ENCODE data around the gene VAV2.

The VAV2 gene

DNA sequence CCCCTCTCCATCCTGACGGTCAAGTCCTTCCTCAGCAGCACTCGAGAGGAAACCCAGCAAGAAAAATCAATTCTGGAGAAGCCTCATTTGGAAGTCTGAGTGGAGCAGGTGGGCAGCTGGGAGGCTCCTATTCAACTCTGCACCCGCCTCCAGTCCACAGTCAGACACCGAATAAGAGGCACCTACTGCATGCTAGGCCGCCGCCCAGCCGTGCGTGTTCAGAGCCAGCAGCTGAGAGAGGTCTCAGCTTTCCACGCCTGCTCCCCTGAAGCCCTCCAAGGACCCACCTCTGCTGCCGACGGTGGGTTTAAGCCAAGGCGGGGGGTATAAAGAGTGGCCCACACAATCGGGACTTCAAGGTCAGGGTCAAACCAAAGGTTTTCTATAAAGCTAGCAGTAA lies 41.9 kb downstream of the VAV2 start:
- no peak for DNase-seq

DNA sequence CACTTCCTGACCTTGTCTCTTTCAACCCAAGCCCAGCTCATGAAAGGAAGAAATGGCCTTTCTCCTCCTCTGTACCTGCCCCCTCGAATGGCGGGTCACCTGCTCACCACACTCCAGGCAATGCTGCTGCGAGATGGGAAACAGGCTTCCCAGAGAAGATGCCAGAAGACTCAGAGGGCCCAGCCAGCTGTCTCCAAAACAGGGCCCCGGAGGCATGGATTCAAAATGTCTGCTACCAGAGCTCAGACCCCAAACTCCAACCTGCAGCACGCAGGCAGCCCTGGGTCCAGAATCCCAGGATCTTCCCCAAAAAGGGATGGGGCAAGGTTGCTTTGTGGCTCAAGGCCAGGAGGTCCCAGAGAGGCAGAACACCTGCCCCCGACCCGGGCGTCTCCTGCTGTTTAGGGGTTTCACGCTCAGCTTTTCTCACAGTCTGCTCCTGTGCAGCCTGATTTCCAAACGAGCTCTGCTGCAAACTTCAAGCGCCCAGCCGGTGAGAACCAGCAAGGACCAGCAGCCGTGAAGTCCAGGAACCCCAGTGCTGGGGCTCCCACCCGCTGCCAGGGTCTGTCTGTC lies 42.5 kb downstream of the VAV2 start:
- DNase-seq, result no peak

DNA sequence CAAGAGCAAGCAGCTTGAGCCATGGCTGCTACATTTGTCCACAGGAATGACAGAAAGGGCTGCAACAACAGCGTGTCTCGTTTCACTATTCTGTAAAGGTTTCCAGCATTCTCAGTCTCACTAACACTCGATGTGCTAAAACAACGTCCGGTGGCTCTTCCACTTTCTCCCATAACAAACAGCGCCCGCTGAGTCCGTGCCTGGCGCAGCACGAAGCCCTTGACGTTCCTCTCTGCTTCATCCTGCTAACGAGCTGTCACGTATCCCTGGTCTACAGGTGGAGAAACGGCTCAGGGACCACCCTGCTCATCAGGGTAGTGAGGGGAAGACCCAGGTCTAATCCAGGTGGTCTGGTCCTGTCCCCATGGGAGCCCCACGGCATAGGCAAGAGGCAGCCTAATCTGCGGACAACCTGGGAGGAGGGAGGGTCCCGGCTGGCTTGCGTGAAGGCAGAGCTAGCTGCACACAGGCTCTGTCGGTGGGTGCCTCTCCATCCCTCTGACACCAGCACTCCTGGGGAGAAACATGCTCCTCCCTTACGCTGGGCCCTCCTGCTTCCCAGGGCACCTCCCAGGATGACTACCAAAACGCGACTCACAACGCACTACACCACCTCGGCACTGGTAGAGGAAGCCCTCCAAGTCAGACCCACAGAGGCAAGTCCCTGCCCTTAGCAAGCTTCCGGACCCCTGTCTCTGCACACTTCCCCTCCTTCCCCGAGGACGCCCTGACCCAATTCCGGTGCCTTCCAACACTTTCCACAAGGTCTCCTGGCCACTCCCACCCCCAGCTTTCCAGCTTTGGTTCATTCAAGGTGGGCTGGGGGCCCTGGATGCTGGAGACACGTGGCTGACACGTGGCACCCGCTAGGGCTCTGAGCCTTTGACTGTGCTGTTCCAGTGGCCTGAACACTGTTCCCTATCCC lies 43.3 kb downstream of the VAV2 start:
- DNase-seq, result no peak

DNA sequence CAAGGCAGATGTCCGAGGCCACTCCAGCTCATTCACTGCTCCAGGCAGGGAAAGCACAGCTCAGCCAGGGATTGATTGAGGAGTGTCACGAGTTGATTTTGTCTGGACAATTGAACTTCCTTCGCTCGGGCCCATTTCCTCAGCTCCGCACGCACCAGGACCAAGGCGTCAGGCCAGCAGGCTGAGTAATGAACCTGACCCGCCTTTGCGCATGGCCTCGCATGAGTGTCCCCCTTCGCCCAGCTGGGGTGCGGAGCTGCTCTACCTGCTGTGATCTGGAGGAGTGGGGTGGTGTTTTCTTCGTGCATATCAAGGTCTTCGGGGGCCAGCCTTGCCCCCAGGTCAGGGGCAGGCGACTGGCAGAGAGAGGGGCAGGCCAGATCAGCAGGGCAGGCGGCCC lies 44.0 kb downstream of the VAV2 start:
- DNase-seq, result no peak

DNA sequence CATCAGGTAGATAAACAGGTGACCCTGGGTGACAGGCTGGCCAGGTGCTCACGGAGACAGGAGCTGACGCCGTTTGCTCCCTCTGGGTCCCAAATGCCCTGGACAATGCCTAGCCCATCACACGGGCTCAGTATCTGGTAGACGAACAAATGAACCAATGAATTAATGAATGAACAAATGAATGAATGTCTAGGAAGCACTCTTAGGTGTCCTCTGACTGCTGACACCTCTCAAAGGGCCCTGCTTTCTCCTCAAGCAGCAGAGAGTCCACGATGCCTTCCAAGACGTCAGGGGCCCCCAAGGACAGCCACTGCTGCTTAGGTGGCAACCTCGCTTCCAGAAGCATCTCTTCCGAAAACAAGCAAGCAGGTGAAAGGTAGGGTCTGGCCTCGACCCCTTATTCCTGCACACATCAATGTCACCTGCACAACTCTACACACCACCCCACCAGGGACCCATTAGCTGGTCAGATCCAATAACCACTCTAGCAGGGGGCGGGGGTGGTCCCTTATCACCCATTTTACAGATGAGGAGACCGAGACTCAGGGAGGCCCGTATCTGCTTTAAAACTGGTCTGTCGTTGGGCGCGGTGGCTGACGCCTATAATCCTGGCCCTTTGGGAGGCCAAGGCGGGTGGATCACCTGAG lies 45.2 kb downstream of the VAV2 start:
- DNase-seq, result no peak

DNA sequence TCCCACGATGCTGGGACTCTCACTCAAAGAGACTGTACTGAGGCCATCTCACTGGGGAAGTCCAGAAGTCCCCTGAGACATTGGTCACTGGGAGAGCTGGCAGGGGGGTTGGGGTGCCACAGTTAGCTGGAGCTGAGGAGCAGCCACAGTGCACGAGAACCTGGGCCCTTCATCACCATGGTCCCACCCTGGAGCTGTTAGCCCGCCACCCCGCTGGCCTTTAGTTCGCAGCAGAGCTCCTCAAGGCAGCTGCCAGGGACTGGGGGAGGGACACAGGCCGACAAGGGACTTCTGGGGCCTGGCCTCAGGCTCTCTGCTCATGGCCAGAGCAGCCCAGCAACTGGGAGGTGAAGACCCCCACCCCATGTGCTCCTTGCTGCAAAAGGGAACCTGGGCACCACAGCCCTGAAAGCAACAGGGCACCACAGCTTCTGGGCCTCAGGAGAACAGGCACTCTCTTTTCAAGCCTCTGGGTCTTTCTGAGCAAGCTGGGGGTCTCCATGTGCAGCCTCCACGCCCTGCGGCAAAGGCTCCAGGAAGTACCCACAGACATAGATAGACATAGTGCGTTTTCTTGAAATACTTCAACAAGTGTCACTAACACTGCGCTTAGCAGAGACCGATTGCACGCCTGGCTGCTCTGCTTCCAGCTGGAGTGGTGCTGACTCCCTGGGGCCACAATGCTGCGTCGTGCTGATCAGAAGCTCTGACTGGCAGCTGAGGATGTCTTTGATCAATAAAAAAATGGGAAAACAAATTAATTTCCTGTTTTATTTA lies 46.0 kb downstream of the VAV2 start:
- no peak for DNase-seq

DNA sequence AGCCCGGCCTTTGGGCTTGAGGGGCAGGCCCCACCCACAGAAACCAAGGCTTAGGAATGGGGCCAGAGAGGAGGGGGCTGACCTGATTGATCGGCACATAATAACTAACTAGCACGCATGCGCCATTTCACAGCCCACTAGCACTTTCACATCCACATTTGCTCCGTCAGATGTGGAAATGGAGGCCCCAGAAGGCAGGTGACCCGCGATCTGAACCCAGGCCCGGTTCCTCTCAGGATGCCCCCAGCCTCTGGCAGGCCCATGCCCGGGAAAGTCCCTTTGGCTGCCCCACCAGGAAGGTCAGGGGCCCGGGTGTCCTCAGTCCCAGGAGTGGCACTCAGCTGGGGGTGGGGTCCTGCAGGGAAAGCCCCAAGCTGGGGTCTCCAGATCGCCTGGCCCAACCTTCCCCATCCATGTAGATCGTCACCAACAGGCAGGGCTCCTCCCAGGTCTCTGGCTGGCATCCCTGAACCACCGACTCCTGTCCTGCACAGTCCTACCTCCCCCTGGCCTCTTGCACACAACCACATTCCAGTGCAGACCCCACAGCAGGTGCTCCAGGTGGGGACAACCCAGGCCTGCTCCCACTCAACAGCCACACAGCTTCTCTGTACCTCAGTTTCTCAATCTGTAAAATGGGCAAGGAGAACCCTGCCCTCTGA lies 46.7 kb downstream of the VAV2 start:
- no peak for DNase-seq

DNA sequence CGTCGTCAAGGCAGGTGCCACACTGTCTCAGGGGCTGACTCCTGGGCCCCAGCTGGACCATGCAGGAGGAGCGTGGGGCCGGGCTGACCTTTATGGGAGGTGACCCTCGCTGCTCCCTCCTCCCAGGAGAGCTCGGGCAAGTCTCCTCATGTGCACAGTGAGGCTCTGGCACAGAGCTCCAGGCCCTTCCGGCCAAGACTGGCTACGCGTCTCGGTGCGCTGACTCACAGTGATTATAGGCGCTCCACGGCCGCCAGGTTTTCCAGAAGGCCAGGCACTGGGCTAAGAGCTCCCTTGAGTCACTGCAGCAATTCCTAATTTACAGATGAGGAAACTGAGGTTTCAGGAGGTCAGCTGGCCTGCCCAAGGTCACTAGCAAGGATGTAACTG lies 47.4 kb downstream of the VAV2 start:
- DNase-seq, result no peak

DNA sequence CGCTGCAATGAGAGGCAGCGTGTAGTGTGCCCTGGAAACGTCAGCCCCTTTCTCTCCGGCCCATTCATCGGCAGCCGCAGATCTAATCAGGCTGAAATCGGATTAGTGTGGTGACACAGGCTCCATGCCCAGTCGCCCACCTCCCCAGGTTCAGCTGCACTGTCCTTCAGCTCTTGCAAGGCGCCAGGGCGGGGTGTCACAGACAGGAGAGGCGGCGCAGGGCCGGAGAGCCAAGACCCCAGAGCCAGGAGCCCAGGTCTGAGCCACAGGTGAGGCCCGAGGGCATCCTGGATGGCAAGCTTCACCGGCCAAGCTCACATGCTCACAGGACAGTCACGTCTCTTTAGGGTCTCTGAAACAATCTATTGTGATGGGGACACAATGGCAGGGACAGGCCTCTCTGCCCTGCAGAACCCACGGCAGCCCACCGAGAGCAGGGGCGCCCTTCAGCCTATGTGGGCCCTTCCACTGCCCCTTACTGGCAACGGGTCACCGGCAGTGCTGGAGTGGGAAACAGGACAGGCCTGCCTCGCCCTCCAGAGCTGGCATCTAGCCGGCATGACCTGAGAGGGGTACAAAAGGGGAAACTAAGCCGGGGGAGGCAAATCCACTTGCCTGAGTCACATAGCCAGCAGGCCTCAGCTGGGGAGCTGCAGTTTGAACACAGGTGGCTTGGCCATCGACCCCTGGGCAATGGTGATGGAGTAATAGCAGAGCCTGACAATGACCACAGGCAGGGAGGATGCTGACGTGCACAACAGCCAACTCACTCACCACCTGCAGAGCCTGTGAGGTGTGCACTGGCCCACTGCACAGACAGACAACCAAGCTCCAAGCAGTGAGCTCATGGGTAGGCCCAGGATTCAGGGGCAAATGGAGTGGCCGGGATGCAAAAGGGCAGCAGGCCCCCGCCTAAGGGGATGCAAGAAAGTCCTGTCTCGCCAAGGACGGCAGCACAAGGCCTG lies 48.1 kb downstream of the VAV2 start:
- no peak for DNase-seq

DNA sequence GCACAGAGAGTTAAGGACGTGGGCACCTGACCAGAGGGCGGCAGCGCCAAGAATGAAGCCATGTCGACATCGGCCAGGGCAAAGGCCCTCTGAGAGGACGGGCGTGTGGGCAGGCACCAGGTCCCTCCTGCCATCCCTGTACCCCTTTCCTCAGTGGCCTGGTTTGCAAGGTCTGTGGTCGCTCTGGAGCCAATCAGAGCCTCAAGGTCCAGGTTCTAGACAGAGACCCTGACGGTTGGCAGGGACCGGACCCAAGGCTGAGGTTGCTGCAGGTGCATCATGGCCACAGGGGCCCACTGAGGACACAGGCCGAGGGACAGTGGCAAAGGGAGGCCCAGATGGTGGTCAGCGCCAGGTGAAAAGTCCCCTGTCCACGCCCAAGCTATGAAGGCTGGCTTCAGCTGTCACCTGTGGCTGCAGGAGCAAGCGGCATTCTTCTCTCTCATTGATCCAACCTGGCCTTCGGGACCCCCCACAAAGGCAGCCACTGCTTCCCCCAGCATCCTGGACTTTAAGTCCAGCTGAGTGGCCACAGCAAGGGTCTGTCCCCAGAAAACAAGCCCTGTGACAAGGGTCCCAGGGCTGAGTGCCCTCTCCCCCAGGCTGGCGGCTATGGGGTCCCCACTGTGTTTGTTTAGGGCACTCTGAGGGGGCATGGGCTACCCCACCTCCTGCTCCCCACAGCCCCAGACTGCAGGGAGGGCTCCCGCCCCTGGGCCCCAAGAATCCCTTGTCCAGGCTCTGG lies 48.9 kb downstream of the VAV2 start:
- DNase-seq, result no peak

DNA sequence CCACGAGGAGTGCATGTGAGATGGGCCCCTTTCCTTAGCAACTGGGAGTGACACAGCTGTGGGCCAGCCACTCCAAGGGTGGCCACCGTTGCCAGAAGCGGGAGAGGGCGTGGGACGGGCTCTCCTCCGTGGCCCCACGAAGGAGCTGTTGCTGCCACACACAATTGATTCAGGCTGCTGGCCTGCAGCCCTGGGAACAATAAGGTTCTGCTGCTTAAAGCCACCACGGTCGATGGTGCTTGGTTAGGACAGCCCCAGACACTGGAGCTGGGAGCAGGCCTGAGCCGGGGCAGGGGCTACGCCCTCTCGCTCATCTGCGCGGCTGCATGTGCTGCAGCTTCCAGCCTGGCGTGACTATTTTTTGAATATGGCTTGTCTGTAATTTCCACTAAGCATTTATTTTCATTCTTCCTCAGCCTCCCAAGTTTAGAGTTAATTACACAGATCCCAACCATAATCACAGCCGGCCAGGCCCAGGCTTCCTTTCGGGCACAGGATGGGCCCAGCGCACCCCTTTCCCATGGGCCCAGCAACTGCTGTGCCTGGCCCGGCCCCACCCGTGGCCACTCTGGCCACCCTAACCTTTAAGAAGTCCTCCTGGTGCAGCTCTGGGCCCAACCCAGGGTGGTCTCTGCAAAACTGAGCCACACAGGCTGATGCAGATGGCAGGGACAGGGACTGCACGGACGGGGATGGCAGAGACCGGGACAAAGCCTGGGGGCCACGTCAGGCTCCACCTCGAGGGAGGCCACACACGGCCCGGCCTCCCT lies 49.7 kb downstream of the VAV2 start:
- no peak for DNase-seq

DNA sequence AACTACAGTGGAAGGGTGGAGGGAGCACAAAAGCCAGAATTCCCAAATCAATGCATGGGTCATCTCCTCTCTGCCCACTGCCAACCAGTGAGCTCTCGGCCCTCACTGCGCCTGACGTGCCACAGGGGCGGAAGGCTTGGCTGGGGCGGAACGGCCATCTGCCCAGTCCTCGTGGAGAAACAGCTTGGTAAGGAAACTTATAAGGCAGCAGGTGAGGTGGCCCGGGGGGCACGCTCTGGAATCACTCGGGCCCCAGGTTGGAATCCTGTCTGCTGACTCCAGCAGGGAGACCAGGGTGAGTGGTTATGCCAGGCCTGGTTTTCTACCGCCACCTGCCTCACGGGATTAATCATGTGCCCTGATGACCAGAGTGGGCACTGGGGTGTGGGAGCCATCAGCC lies 52.3 kb downstream of the VAV2 start:
- no peak for DNase-seq

DNA sequence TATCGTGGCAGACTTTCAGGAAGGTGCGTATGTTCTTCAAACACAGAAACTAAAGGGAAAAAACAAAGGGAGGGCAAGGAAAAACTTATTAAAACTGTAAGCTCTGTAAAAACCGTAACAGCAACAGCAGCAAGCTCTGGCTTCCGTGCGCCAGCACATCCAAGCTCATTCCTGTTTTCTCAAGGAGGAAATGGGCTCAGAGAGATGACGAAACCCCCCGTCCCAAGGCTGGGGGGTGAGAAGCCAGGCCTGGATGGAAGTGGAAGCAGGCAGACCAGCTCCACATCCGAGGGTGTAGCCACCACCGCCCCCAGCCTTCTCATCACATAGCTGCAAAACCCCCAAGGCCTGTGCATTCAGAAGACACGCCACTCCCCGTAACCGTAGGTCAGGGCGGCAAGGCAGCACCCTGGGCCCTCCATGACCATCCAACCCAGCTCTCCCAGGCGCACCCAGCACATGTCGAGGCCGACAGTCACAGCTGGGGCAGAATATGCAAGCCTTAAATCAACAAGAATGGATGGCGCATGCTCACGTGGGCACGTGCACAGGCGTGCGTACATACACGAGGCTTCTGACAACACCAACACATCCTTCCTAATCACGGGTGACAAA lies 52.8 kb downstream of the VAV2 start:
- DNase-seq, result no peak

DNA sequence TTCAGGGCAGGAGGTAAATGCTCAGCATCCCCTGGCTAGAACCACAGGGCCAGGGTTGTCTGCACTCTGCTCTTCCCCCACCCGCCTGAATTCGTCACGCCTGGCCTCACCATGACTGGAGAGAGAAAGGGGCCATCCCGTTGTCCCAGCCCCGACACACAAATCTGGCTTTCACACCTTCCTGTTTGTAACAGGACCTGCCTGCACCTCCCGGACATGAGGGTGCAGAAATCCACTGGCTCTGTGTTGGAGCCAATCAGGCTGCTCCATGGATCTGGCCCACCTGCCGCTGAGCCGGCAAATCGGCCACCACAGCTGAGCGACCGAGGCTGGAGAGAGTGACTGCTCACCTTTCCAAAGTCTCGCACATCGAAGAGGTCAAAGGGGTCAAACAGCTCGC lies 53.4 kb downstream of the VAV2 start:
- DNase-seq, result no peak

DNA sequence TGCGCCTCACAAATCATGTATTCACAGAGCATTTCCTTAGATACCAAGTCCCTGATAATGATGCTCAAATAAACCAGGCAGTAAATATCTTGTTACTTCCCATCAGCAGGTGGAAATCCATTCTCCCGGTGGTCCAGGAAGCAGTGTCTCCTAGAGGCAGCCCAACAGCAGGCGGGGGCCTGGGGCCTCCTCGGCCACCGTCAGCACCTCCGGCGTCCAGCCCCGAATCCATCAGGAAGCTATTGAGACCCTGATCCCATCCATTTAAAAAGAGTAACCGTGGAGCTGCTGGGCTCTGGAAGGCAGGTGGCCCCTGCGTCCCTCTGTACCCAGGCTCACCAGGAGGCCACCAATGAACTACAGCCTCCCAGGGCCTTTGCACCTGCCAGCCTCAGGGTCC lies 54.0 kb downstream of the VAV2 start:
- DNase-seq, result no peak

DNA sequence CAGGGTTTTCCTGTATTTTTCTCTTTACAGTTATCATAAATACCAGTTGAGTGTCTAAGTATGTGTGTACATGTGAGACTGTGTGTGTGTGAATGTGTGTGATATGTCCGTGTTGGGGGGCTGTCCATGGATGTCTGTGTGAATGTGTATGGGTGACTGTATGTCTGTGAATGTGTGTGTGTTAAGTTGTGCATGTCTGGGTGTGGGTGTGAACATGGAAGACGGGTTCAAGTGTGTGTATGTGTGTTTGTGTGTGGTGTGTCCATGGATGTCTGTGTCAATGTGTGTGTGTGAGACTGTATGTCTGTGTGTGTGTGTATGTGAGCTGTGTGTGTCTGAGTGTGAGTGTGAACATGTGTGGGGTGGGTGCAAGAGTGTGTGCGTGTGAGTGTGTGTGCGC lies 55.0 kb downstream of the VAV2 start:
- DNase-seq, result no peak

DNA sequence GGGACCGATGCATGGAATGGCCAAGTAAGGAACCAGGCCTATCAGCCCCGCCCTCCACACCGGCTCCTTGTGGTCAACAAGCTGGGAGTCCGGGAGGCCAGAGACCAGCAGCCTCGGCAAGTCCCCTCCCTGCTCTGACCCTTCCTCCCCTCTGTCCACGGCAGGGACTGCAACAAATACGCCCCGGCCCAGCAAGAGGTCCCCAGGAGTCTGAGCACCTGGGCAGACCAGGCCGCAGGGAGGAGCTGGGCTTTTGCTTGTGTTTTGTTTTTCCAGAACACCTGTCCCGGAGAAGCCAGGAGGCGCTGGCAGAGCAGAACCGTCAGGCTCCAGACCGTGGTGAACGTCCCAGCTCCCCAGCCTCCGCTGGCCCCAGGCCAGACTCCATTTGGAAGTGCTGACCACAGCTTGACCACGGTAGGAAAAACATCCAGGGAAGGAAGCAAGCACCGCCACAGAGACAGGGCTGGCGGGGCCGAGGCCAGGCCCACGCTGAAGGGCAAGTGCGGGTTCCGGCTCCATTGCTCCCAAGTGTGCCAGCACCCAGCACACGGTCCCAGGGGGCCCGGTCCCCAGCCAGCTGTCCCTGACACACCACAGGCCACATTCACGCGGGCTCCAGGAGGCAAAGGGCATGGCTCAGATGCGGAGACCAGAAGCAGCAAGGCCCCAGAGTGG lies 56.7 kb downstream of the VAV2 start:
- DNase-seq, result no peak

DNA sequence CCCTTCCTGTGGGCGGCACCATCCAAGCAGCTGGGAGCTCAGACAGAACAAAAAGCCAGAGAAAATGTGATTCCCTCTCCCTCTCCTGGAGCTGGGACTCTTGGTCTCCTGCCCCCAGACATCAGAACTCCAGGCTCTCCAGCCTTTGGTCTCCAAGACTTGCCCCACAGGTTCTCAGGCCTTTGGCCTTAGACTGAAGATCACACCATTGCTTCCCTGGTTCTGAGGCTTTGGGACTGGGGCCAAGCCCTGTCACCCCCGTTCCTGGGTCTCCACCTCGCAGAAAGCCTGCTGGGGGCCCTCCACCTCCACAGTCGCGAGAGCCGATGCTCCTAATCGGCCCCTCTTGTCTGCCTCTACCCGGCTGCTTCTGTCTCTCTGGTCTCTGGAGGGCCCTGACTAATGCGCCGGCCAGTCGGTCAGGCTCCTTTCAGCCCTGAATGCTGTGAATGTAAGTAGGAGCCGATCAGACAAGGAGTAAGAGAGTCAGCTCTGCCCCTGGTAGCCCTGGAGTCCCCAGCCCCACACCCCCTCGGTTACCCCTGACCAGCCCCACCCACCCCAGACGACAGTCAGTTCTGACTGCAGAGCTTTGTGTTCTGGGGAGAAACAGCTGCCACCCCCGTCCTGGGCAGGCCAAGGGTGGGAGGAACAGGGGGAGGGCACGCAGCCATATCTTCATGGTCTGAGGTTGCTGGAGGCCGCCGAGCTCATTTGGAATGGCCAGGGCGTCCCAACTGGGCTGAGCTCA lies 57.5 kb downstream of the VAV2 start:
- no peak for DNase-seq
